PFSK-1 (cell line): ENCODE data around the gene OR10D3.

Experiments used
- FOXP2 ChIP-seq: optimal IDR thresholded peaks from 2 replicates; pipeline ENCODE3; 2011; ENCODE audit warnings: borderline replicate concordance, control low read depth, inconsistent platforms; ENCODE audit not compliant: insufficient read depth; ENCODE audit errors: extremely low read length, extremely low read depth
- POLR2AphosphoS5 ChIP-seq: IDR thresholded peaks from 2 replicates; pipeline ENCODE4 v1.6.1; 2012; ENCODE audit warnings: low read depth, mild to moderate bottlenecking, control low read depth, low read length, moderate library complexity
- SIN3A ChIP-seq: IDR thresholded peaks from 2 replicates; pipeline ENCODE4 v1.6.1; 2012; ENCODE audit warnings: mild to moderate bottlenecking, low read length, moderate library complexity, borderline replicate concordance; ENCODE audit not compliant: insufficient read depth
- TAF1 ChIP-seq: IDR thresholded peaks from 2 replicates; pipeline ENCODE4 v1.6.1; 2012; ENCODE audit warnings: low read length, control low read depth, borderline replicate concordance; ENCODE audit not compliant: insufficient read depth
- TF ChIP-seq, protein P1 (sequence below), 2 experiments: IDR thresholded peaks; 2 replicates each; pipeline versions ENCODE4 v1.6.1 to v1.8.0; 2011 to 2012; ENCODE audit warnings: low read depth in 2 of 2, low read length in 2 of 2, control low read depth in 1 of 2, inconsistent platforms in 1 of 2, mild to moderate bottlenecking in 1 of 2, moderate library complexity in 1 of 2; ENCODE audit not compliant: insufficient read depth in 1 of 2

The OR10D3 gene

DNA sequence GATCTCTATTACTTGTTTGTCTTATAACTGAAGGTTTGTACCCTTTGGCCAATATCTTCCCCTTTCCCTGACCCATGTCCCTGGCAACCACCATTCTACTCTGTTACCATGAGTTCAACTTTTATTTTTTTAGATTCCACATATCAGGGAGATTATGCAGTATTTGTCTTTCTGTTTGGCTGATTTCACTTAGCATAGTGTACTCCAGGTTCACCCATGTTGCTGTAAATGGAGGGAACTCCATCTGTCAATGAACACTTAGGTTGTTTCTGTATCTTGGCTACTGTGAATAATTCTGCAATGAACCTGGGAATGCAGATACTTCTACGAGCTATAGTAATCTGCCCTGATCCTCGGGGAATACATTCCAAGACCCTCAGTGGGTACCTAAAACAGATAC, 14.9 kb downstream of the OR10D3 start:
- TF ChIP-seq FOXP2, result no peak
- TF ChIP-seq, protein P1, sequence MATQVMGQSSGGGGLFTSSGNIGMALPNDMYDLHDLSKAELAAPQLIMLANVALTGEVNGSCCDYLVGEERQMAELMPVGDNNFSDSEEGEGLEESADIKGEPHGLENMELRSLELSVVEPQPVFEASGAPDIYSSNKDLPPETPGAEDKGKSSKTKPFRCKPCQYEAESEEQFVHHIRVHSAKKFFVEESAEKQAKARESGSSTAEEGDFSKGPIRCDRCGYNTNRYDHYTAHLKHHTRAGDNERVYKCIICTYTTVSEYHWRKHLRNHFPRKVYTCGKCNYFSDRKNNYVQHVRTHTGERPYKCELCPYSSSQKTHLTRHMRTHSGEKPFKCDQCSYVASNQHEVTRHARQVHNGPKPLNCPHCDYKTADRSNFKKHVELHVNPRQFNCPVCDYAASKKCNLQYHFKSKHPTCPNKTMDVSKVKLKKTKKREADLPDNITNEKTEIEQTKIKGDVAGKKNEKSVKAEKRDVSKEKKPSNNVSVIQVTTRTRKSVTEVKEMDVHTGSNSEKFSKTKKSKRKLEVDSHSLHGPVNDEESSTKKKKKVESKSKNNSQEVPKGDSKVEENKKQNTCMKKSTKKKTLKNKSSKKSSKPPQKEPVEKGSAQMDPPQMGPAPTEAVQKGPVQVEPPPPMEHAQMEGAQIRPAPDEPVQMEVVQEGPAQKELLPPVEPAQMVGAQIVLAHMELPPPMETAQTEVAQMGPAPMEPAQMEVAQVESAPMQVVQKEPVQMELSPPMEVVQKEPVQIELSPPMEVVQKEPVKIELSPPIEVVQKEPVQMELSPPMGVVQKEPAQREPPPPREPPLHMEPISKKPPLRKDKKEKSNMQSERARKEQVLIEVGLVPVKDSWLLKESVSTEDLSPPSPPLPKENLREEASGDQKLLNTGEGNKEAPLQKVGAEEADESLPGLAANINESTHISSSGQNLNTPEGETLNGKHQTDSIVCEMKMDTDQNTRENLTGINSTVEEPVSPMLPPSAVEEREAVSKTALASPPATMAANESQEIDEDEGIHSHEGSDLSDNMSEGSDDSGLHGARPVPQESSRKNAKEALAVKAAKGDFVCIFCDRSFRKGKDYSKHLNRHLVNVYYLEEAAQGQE (IDR thresholded peaks at IDR 0.05; ENCODE audit: insufficient read depth in 1 of 2, low read depth in 2 of 2, low read length in 2 of 2), result no peak
- TF ChIP-seq POLR2AphosphoS5, result no peak
- no peak for TF ChIP-seq SIN3A
- TF ChIP-seq TAF1, result no peak

DNA sequence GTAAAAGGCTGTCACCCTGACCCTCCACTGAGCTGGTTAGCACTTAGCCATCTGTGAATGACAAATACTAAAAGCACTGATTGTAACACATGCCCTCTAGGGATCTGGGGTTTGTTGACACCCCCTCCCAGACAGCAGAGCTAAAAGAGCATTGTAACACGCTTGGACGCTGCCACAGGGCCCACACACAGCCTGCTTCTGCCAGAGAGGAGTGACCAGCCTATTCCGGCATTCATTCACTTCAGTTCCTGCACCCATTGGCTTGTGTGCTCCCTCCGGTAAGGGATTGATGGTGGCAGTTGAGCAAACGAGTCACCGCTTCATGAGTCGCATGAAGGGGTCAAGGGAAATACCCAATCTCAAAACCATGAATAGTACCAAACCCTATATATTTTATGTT, 15.8 kb downstream of the OR10D3 start:
- TF ChIP-seq, protein P1 (IDR thresholded peaks at IDR 0.05; ENCODE audit: insufficient read depth in 1 of 2, low read depth in 2 of 2, low read length in 2 of 2), result no peak
- TF ChIP-seq FOXP2 (no peak), TAF1 (no peak), SIN3A (no peak), POLR2AphosphoS5 (no peak)

DNA sequence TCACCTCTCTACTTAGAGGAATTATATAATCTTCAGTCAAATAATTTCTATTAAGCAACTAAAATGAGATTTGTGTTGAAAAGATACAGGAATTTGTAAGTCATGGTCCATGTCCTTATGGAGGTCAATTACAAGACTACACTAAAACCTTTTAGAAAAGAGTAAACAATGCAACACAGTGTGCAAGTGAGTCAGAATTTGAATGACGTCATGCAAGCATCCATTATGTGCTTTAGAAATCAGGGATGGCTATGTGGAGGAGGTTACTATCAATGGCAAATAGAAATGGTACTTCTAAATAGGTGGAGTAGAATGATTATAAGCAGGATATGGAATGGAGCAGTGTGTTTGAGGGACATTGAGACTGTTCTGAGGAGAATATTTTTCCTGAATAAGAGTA, 16.6 kb downstream of the OR10D3 start:
- TF ChIP-seq POLR2AphosphoS5 (no peak), TAF1 (no peak), FOXP2 (no peak)
- TF ChIP-seq, protein P1 (IDR thresholded peaks at IDR 0.05; ENCODE audit: insufficient read depth in 1 of 2, low read depth in 2 of 2, low read length in 2 of 2), result no peak

DNA sequence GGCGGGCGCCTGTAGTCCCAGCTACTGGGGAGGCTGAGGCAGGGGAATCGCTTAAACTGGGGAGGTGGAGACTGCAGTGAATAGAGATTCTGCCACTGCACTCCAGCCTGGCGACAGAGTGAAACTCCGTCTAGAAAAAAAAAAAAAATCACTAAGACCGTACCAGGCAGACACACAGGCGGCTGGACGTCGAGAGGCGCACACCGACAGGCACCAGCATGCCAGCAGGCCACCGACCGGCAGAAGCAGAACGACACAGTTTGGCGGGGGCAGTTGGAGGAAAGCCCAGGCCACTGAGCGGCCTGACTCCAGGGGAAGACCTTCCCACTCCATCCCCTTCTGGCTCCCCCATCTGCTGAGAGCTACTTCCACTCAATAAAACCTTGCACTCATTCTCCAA, 17.5 kb downstream of the OR10D3 start:
- TF ChIP-seq, protein P1 (IDR thresholded peaks at IDR 0.05; ENCODE audit: insufficient read depth in 1 of 2, low read depth in 2 of 2, low read length in 2 of 2), result no peak
- TF ChIP-seq POLR2AphosphoS5 (no peak), FOXP2 (no peak), TAF1 (no peak), SIN3A (no peak)

DNA sequence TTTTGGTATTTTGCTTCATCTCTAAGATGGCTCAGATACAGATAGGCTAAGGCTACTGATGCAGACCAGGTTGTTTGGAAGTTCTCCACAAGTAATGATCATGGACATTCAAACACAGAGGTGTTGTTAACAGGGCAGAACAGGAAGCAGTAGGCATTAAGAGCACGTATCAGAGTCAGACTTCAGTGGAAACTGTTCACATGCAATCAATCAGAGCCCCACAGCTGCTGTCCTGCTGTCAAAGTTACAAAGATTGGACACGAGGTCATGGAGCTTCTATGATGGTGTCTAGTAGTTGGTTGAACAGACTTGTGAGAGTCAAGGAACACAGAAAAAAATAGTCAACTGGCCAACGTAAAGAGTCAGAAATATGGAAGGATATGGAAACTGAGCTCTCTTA, 19.8 kb downstream of the OR10D3 start:
- TF ChIP-seq, protein P1 (IDR thresholded peaks at IDR 0.05; ENCODE audit: insufficient read depth in 1 of 2, low read depth in 2 of 2, low read length in 2 of 2), result no peak
- TF ChIP-seq POLR2AphosphoS5 (no peak), SIN3A (no peak), FOXP2 (no peak), TAF1 (no peak)
